Lower leg skin (tissue), 3 donors: ENCODE results near the gene C1orf35.

Experiments
- POLR2A ChIP-seq, 2 donors: fragments of 450-650 bp; IDR thresholded peaks; one replicate each; pipeline ENCODE4 v1.6.1; 2016 to 2017; ENCODE audit warnings: antibody characterized with exemption in 2 of 2, mild to moderate bottlenecking in 1 of 2, moderate library complexity in 1 of 2
- TF ChIP-seq, protein P1 (sequence below), 3 donors: fragments of 450-650 bp; IDR thresholded peaks; one replicate each; pipeline ENCODE4 v1.5.1; 2016; ENCODE audit warnings: antibody characterized with exemption in 3 of 3, mild to moderate bottlenecking in 3 of 3, moderate library complexity in 2 of 3

DNA sequence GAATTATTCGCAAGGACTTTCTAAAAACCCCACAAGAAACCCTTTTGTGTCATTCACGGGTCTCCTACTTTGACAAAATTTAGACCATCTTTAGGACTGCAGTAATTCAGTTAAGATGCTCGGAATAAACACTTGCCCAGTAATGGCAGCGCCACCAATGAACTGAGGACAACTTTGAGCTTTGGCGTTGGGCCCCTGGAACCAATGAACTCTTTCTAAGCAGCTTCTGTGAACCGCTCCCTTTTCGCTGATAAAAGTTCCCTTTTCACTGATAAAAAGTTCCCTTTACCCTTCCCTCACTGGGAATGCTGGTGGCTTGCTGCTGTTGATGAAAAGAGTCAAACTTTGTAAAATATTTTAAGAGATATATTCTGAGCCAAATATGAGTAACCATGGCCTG, 7.4 kb upstream of the C1orf35 start:
- TF ChIP-seq, protein P1, sequence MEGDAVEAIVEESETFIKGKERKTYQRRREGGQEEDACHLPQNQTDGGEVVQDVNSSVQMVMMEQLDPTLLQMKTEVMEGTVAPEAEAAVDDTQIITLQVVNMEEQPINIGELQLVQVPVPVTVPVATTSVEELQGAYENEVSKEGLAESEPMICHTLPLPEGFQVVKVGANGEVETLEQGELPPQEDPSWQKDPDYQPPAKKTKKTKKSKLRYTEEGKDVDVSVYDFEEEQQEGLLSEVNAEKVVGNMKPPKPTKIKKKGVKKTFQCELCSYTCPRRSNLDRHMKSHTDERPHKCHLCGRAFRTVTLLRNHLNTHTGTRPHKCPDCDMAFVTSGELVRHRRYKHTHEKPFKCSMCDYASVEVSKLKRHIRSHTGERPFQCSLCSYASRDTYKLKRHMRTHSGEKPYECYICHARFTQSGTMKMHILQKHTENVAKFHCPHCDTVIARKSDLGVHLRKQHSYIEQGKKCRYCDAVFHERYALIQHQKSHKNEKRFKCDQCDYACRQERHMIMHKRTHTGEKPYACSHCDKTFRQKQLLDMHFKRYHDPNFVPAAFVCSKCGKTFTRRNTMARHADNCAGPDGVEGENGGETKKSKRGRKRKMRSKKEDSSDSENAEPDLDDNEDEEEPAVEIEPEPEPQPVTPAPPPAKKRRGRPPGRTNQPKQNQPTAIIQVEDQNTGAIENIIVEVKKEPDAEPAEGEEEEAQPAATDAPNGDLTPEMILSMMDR (IDR thresholded peaks at IDR 0.05): no peak
- no peak for TF ChIP-seq POLR2A (IDR thresholded peaks at IDR 0.05)
